GM12891 (cell line): ENCODE data around the gene CTLA4.

ENCODE experiments used
- DNase-seq: peaks from one replicate; pipeline ENCODE4 v3.0.0; 2011; ENCODE audit warnings: low spot score; ENCODE audit not compliant: insufficient read length
- FAIRE-seq: peaks from 2 replicates; lab custom pipeline; 2011; peaks lifted over from hg19 to GRCh38; lab: Jason Lieb, UNC
- PAX5 ChIP-seq: IDR thresholded peaks from 2 replicates; pipeline ENCODE4 v1.6.1; 2011; ENCODE audit warnings: low read length, moderate library complexity, mild to moderate bottlenecking; ENCODE audit not compliant: insufficient read depth, severe bottlenecking
- POLR2A ChIP-seq: IDR thresholded peaks from 2 replicates; pipeline ENCODE4 v1.6.1; 2011; ENCODE audit warnings: low read depth, low read length, control low read depth
- POLR2AphosphoS5 ChIP-seq: IDR thresholded peaks from 2 replicates; pipeline ENCODE4 v1.6.1; 2011; ENCODE audit warnings: low read depth, low read length, control low read depth
- POU2F2 ChIP-seq: IDR thresholded peaks from 2 replicates; pipeline ENCODE4 v1.6.1; 2011; ENCODE audit warnings: low read depth, mild to moderate bottlenecking, control low read depth, low read length, moderate library complexity
- SPI1 ChIP-seq: IDR thresholded peaks from 2 replicates; pipeline ENCODE4 v1.6.1; 2011; ENCODE audit warnings: low read depth, low read length, control low read depth
- TAF1 ChIP-seq: IDR thresholded peaks from 2 replicates; pipeline ENCODE4 v1.6.1; 2011; ENCODE audit warnings: low read depth, low read length, control low read depth

The CTLA4 gene

DNA sequence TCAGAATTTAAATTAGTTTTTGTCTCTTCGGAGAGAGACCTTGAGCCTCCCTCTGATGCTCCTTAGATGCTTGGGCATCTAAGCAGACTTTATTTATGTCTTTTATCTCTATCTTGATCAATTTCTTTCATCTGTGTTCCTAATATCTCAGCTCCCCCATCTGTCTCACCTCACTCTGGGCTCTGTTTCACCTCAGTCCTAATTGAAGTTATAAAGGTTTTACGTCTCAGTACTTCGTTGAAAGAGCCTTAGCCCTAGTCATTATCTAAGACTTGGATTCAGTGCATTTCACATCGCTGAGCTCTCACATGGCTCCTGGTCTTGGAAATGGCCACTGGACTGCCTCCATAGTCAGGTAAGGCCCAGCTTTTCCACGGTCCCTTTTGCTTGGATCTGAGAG lies 13.8 kb upstream of the CTLA4 start:
- no peak for DNase-seq
- no peak for FAIRE-seq
- TF ChIP-seq SPI1 (no peak), POLR2A (no peak), POU2F2 (no peak), POLR2AphosphoS5 (no peak), TAF1 (no peak), PAX5 (no peak)

DNA sequence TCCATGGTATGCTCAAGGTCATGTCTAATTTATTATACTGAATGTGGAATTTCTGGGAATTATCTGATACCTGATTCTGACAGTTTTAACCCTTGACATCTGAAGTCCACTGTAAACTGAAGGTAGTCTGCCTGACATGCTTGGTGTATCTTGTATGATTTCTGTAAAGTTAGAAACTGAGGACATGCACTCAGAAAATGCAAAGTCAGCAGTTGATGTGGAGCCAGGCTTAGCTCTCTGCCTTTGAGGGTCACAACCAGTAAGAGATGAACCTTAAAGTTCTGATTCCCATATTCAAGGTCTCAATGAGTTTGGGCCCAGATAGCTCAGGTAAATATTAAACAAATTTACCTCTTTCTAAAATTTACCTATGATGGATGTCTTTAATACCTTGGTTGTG lies 12.3 kb upstream of the CTLA4 start:
- TF ChIP-seq TAF1 = no peak
- TF ChIP-seq SPI1 = no peak
- TF ChIP-seq POLR2A = no peak
- no peak for TF ChIP-seq PAX5
- TF ChIP-seq POU2F2 = no peak
- peak; percentile 33 for FAIRE-seq
- DNase-seq = no peak

DNA sequence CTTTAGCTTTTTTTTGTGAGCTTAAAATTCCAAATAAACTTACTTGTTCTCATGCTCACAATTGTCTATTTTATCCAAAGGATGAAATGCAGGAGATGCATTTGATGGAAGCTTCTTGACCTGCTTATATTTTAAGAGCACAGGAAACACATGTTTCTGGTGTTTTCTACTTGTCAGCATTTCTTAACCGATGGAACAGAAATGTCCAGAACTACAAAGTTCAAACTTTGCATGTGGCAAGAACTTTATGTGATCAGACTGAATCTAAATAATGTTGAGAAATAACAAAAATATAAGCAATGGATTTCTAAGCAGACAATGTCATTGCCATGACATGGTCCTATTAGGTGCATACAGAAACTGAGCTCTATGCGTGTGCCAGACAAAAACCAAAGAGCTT lies 9.9 kb upstream of the CTLA4 start:
- no peak for FAIRE-seq
- DNase-seq = no peak

DNA sequence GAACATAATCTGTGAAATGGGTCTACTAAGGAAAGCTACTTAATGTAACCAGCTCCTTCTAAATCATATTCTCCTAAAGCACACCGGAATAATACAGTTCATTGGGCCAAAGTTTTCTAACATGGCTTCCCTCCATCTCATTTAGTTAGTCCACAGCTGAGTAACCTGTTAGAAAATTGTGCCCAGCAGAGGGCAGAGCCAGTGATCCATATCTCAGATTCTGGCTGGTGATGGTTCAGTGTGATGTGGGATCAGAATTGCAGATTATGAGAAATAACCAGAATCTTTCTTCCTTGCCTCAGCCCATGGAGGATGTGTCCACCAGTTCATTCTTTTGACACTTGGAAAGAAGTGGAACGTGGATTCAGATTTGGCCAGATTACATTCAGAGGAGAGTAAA lies 9.4 kb upstream of the CTLA4 start:
- DNase-seq = no peak
- TF ChIP-seq POLR2A (no peak), SPI1 (no peak), TAF1 (no peak), PAX5 (no peak), POLR2AphosphoS5 (no peak), POU2F2 (no peak)
- no peak for FAIRE-seq

More for the DNA sequence above, 9.9 kb upstream of the CTLA4 start:
- no peak for TF ChIP-seq PAX5
- TF ChIP-seq SPI1 = no peak
- TF ChIP-seq POU2F2 = no peak

DNA sequence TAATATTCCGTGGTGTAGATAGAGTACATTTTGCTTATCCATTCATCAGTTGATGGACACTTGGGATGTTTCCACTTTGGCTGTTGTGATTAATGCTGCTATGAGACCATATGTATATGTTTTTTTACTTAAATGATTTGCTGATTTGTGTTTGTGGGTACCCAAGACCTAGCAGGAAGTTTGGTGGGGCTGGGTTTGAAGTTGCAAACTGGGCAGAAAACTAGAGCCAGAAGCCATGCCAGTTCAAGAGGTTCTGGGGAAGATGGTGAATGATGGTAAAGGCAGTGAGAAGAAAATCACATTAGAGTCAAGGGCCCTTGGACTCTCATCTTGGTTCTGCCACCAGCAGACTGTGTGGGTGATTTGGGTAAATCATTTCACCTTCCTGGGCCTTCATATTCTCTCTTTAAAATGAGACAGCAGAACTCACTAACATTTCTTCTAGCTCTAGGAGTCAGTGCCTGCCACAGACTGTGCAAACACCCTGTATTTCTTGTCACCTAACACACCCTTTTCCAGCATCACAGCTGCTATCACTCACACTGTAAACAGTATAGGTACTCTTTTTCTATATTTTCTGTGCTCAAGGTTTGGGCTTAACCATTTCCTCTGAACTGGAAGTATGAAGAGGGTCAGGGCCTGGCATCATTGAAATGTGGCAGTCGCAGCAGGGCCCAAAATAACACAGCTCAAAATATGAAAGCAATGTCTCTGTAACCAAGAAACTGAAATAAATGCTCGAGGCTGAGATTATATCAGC lies 8.4 kb upstream of the CTLA4 start:
- no peak for FAIRE-seq
- no peak for DNase-seq
- TF ChIP-seq SPI1 (no peak), POLR2AphosphoS5 (no peak), POU2F2 (no peak), POLR2A (no peak), TAF1 (no peak), PAX5 (no peak)

DNA sequence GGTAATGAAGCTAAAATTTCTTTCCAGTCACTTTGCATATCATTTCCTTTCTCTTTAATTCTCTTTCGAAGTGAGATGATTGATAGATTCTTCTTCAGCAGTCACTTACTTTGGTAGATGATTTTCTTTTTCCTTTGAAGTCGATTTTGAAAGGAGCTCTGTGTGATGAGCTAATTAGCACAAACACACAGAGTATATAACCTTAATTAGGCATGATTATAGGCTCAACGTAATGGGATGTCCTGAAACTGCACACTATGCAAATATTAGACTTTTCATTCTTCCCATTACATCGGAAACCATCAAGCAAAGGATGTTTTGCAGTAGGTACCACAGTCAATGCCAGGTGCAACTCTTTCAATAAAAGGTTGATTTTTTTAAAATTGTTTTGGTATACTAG lies 6.4 kb upstream of the CTLA4 start:
- DNase-seq (no peak), FAIRE-seq (no peak)
- TF ChIP-seq POLR2AphosphoS5 (no peak), POU2F2 (no peak)

DNA sequence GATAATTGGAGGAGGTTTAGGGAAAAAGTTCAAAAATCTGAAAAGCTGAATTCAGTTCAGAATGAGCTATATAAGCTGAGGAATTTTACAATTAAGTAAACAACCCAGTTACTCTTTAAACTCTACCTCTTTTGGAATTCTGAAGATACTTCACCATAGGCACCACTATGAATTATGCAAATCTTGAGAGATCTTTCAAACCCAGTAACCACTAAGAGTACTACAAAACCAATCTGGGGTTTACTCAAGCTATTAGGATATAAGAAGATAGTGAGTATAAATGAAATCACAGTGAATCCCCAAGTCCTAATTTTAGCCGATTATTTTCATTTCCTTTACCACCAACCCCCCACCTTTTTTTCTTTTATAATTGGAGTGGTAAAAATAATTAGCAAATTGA lies 6.0 kb upstream of the CTLA4 start:
- no peak for DNase-seq
- no peak for FAIRE-seq
- TF ChIP-seq POLR2AphosphoS5 = no peak
- no peak for TF ChIP-seq POU2F2
- TF ChIP-seq POLR2A = no peak
- TF ChIP-seq PAX5 = no peak
- TF ChIP-seq SPI1 = no peak
- TF ChIP-seq TAF1 = no peak

DNA sequence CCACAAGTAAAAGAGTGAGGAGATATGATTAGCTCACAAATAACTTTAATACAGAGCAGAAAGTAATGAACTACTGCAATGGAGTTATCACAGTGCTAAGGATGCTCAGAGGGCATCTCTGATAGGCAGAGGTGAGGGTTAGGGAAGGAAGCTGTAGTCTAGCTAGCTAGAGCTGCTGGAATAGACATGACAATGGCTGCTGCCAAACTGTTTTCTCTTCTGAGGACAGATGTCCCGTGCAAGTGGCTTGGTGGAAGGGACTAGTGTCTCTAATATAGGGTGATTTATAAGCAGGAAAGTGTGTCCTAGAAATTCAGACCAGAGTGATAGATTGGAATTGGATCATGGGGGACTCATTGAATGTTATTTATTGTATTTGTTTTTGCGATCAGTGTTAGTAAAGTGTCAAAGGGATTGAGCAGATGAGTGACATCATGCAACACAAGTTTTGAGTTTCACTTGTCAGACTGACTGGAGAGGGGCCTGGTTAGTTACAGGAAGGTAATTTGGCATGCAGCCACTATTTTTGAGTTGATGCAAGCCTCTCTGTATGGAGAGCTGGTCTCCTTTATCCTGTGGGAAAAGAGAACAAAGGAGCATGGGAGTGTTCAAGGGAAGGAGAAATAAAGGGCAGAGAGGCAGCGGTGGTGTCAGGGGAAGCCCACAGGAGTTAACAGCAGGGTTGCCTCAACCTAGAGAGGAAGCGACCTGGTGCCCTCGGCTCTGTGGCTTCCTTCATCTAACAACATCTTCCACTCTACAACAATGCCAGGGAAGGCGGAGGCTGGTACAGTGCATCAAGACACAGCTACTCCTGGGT lies 1.9 kb downstream of the CTLA4 start:
- DNase-seq (no peak), FAIRE-seq (no peak)
- TF ChIP-seq POLR2AphosphoS5 (no peak), TAF1 (no peak), SPI1 (no peak), POLR2A (no peak), PAX5 (no peak), POU2F2 (no peak)

DNA sequence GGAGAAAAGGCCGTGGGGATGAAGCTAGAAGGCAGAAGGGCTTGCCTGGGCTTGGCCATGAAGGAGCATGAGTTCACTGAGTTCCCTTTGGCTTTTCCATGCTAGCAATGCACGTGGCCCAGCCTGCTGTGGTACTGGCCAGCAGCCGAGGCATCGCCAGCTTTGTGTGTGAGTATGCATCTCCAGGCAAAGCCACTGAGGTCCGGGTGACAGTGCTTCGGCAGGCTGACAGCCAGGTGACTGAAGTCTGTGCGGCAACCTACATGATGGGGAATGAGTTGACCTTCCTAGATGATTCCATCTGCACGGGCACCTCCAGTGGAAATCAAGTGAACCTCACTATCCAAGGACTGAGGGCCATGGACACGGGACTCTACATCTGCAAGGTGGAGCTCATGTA lies 2.9 kb downstream of the CTLA4 start:
- no peak for DNase-seq
- no peak for TF ChIP-seq SPI1
- TF ChIP-seq PAX5 = no peak
- no peak for TF ChIP-seq POLR2AphosphoS5
- TF ChIP-seq POLR2A = no peak
- TF ChIP-seq POU2F2 = no peak
- TF ChIP-seq TAF1 = no peak
- FAIRE-seq = no peak

DNA sequence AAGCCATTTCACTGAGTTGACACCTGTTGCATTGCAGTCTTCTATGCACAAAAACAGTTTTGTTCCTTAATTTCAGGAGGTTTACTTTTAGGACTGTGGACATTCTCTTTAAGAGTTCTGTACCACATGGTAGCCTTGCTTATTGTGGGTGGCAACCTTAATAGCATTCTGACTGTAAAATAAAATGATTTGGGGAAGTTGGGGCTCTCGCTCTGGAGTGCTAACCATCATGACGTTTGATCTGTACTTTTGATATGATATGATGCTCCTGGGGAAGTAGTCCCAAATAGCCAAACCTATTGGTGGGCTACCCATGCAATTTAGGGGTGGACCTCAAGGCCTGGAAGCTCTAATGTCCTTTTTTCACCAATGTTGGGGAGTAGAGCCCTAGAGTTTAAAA lies 3.4 kb downstream of the CTLA4 start:
- FAIRE-seq = no peak
- TF ChIP-seq TAF1 = no peak
- no peak for TF ChIP-seq POLR2AphosphoS5
- TF ChIP-seq PAX5 = no peak
- TF ChIP-seq POLR2A = no peak
- TF ChIP-seq POU2F2 = no peak
- no peak for TF ChIP-seq SPI1

More for the DNA sequence above, 3.4 kb downstream of the CTLA4 start:
- no peak for DNase-seq
